GM12865 (cell line): ENCODE results near the gene PLPPR1.

ENCODE experiments used
- DNase-seq: peaks from one replicate; pipeline ENCODE4 v3.0.0; 2010; ENCODE audit warnings: low read depth
- H3K4me3 ChIP-seq: 2 replicates; pipeline ENCODE4 v1.5.1; 2011; ENCODE audit warnings: mild to moderate bottlenecking, low read depth, low read length, control low read depth
- TF ChIP-seq, protein P1 (sequence below): IDR thresholded peaks from 2 replicates; pipeline ENCODE4 v1.5.1; 2011; ENCODE audit warnings: low read length, control low read depth, low read depth, inconsistent platforms; ENCODE audit not compliant: insufficient read depth; ENCODE audit errors: missing control alignments

Gene PLPPR1

DNA sequence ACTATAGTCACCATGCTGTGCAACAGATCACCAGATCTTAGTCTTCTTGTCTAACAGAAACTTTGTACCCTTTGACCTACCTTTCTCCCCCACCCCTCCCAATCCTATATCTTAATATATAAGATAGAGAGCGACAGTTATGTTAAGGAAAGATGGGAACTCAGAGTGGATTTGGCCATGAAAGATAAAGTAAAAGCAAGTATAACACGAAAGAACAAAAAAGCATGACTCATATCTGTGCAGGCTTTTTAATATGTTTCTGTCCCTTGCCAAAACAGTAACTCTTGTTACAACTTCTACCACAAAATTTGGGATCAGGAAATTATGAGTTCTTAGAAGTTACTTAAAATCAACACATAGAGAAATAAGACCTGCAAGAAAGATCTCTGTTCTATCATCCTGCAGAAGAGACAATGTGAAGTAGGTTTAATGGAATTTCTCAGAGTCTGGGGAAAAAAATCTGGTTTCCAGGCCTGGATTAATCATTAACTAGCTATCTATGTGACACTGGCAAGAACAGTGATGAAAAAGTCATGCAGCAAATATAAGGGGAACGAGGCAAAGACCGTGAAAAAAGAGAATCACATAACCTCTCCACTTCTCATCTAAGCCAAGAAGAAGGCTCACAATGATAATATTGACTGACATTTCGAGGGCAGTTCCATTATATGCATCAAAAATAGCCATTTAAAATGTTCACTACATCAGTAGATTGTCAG, 337.7 kb downstream of the PLPPR1 start:
- DNase-seq: no peak
- TF ChIP-seq, protein P1, sequence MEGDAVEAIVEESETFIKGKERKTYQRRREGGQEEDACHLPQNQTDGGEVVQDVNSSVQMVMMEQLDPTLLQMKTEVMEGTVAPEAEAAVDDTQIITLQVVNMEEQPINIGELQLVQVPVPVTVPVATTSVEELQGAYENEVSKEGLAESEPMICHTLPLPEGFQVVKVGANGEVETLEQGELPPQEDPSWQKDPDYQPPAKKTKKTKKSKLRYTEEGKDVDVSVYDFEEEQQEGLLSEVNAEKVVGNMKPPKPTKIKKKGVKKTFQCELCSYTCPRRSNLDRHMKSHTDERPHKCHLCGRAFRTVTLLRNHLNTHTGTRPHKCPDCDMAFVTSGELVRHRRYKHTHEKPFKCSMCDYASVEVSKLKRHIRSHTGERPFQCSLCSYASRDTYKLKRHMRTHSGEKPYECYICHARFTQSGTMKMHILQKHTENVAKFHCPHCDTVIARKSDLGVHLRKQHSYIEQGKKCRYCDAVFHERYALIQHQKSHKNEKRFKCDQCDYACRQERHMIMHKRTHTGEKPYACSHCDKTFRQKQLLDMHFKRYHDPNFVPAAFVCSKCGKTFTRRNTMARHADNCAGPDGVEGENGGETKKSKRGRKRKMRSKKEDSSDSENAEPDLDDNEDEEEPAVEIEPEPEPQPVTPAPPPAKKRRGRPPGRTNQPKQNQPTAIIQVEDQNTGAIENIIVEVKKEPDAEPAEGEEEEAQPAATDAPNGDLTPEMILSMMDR: no peak
- no peak overlapping the region for H3K4me3 ChIP-seq

DNA sequence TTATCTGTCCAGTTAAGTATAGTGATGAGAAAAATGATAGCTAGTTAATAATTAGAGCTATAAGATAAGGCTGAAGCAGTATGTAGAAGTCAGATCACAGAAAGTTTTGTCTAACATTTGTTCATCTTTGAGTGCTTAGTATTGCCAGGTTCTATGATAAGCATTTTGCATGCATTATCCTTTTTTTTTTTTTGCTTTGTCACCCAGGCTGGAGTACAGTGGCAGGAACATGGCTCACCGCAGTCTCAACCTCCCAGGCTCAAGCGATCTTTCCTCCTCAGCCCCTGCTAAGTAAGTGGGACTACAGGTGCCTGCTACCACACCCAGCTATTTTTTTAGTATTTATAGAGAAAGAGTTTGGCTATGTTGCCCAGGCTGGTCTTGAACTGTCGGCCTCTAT, 338.8 kb downstream of the PLPPR1 start:
- TF ChIP-seq, protein P1: no peak
- no peak overlapping the region for H3K4me3 ChIP-seq
- DNase-seq: no peak

DNA sequence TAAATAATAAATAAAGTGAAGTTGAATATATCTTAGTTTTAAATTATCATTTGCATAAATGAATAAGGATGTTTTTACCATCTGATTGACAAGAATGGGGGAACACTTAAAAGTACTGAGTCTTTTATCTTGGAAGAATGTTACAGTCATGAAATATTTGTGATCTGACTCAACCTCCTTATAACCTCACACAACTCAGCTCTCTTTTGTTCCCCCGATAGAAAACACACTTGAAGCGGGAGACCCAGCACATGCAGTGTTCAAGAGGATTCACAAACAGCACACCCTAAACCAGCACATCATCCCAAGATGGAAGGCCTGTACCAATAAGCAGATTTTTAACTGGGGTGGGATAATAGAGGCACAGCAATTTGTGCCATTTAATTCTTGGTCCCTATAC, 340.8 kb downstream of the PLPPR1 start:
- DNase-seq: no peak

DNA sequence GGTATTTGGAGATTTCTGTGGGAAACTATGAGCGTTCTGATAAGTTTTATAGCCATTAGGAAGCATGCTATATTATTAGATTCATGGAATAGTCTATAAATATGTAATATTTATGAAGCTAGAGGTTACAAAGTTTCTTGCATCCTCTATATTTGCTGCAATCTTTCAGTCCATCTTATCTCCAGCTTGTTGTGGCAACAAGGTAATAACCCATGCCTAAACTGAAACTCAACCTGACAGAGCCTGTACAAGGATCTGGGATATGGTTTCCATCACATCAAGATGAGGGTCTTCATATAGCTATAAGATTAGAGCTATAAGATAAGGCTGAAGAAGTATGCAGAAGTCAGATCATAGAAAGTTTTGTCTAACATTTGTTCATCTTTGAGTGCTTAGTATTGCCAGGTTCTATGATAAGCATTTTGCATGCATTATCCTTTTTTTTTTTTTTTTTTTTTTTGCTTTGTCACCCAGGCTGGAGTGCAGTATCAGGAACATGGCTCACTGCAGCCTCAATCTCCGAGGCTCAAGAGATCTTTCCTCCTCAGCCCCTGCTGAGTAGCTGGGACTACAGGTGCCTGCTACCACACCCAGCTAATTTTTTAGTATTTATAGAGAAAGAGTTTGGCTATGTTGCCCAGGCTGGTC, 341.5 kb downstream of the PLPPR1 start:
- TF ChIP-seq, protein P1: no peak
- no peak overlapping the region for H3K4me3 ChIP-seq
- DNase-seq: no peak

More for the DNA sequence above, 340.8 kb downstream of the PLPPR1 start:
- H3K4me3 ChIP-seq: no peak overlapping the region
- TF ChIP-seq, protein P1: no peak

DNA sequence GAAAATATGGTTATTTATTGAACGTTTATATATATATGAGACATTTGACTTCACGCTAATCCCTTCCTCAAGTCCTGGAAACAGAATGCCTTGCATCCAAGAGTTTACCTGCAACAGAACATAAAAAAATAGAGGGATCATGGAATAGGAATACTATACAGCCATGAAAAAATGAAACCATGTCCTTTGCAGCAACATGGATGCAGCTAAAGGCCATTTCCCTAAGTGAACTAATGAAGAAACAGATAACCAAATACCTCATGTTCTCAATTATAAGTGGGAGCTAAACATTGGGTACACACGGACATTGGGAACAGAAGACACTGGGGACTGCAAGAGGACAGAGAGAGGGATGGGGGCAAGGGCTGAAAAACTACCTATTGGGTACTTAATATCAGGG, 343.3 kb downstream of the PLPPR1 start:
- TF ChIP-seq, protein P1: no peak
- H3K4me3 ChIP-seq: no peak overlapping the region
- DNase-seq: no peak

DNA sequence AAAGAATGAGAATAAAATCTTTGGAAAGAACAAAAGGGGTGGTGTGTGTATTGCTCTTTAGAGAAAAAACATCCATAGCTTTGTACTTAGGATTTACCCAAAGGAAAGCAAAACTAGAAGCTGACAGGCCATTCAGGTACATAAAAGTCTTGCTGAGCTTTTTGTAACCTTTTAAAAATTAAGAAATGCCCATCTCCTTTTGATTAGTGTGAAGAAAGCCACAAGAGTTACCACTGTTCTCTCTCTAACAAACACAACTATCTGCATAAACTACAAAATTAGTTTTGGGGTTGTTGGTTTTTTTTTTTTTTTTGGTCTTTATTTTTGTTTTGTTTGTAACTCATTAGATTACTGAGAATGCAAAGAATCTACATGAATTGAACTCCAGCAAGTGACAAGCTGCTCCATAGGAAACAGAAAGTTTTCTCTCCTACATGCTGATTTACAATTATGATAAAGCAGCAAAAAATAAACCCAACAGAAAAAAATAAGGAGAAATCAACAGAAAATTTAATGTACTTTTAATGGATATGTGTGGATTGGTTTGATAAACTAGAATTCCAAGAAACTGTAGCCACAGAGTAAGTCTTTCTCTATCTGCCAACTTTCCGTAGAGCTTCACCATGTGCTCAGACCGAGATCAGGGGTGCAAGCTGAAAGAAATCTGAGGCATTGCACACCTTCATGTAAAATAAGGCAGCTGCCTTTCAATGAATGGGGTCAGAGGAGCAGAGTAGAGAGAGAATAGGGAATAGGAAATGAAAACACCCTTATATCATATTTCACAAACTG, 344.0 kb downstream of the PLPPR1 start:
- TF ChIP-seq, protein P1: no peak
- DNase-seq: no peak
- H3K4me3 ChIP-seq: no peak overlapping the region
